Tibial artery (tissue), 4 donors: Measurements from ENCODE around the gene DAZL.

Experiments
- DNase-seq, 2 donors: peaks; one replicate each; pipeline ENCODE4 v3.0.0-alpha.2; 2019
- H3K27ac ChIP-seq, 2 donors: fragments of 200-600 bp; sonication (generic) in 1 of 2; 1 replicate in 1 of 2; 2 replicates in 1 of 2; pipeline ENCODE4 v1.5.1; 2018 to 2019; ENCODE audit warnings: mild to moderate bottlenecking in 1 of 2
- H3K27me3 ChIP-seq, 2 donors: fragments of 200-600 bp; sonication (generic) in 1 of 2; one replicate each; pipeline versions ENCODE4 v1.5.1 to v1.6.0; 2016 to 2019
- H3K36me3 ChIP-seq, 3 donors: fragments of 200-600 bp; sonication (generic) in 2 of 3; one replicate each; pipeline ENCODE4 v1.5.1; 2016 to 2019; ENCODE audit warnings: mild to moderate bottlenecking in 2 of 3
- H3K4me1 ChIP-seq, 4 donors: fragments of 200-600 bp; sonication (generic) in 2 of 4; 1 replicate in 3 of 4; 2 replicates in 1 of 4; pipeline ENCODE4 v1.5.1; 2016 to 2019
- H3K4me3 ChIP-seq, 2 donors: fragments of 200-600 bp; sonication (generic) in 1 of 2; 1 replicate in 1 of 2; 2 replicates in 1 of 2; pipeline ENCODE4 v1.5.1; 2018 to 2019; ENCODE audit warnings: mild to moderate bottlenecking in 2 of 2
- H3K9me3 ChIP-seq, 3 donors: fragments of 200-600 bp; sonication (generic) in 1 of 3; one replicate each; pipeline ENCODE4 v1.5.1; 2016 to 2019
- CTCF ChIP-seq, 2 experiments: fragments of 200-600 bp in 1 of 2; fragments of 450-650 bp in 1 of 2; IDR thresholded peaks; one replicate each; pipeline ENCODE4 v1.5.1; 2017 to 2019; ENCODE audit warnings: antibody characterized with exemption in 2 of 2, mild to moderate bottlenecking in 1 of 2, moderate library complexity in 1 of 2
- intact Hi-C: fragments of 100-400 bp; cut with DNase I; formaldehyde crosslinking; loops from one replicate; pipeline ENCODE4 v1.15.0; 2023; ENCODE audit warnings: low total_unique reads

Gene DAZL

GRCh38 chr3:16595778-16596177 is 9.4 kb downstream of the DAZL start:
- no peaks in the 10 kb centered on the region for H3K4me1 ChIP-seq
- no peak overlapping the region for H3K4me3 ChIP-seq
- no peak for TF ChIP-seq CTCF (IDR thresholded peaks at IDR 0.05)
- intact Hi-C loops, result no loop called here
- no peaks in the 10 kb centered on the region for H3K9me3 ChIP-seq
- H3K36me3 ChIP-seq, result no peaks in the 10 kb centered on the region
- H3K27me3 ChIP-seq, result no peaks in the 10 kb centered on the region
- no peak for DNase-seq
- H3K27ac ChIP-seq, result no peak overlapping the region

DNA sequence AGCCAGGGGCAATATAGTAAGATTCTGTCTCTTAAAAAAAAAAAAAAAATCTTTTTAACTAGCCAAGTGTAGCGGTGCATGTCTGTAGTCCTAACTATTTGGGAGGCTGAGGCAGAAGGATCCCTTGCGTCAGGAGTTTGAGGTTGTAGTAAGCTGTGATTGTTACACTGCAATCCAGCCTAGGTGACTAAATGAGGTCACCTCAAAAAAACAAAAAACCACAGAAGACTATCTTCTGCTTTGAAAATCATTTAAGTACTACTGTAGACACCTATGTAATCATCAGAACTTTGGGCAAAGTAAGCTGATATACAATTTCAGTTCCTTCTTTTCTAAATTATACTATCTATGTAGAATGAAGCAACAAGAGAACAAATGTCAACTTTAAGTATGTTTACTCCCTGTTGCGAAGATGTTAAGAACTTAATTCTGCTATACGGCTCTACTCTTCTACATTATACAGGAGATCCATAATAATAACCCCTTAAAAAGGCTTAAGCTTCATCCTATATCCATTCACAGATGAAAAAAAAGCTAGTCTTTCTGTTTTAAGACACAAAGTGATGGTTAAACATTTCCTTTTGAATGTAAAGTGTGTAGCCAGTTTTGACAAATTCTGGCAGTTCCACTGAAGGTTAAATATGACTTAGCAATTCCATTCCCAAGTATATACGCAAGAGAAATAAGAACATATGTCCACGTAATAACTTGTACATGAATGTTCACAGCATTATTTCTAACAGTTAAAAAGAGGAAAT is 15.2 kb downstream of the DAZL start:
- H3K27ac ChIP-seq, result no peak overlapping the region
- intact Hi-C loops, result no loop called here
- no peaks in the 10 kb centered on the region for H3K27me3 ChIP-seq
- H3K36me3 ChIP-seq, result no peaks in the 10 kb centered on the region
- H3K9me3 ChIP-seq, result no peaks in the 10 kb centered on the region
- H3K4me1 ChIP-seq, result peaks cover 0 to 9% (median 0%) of the 10 kb centered on the region in 4 donors
- no peak overlapping the region for H3K4me3 ChIP-seq
- no peak for DNase-seq
- TF ChIP-seq CTCF (IDR thresholded peaks at IDR 0.05), result no peak

GRCh38 chr3:16589120-16589519 is 16.1 kb downstream of the DAZL start:
- H3K27ac ChIP-seq, result no peak overlapping the region
- intact Hi-C loops, result no loop called here
- peaks cover 0 to 9% (median 0%) of the 10 kb centered on the region in 4 donors for H3K4me1 ChIP-seq

GRCh38 chr3:16587681-16588060 is 17.6 kb downstream of the DAZL start:
- no peak for DNase-seq
- TF ChIP-seq CTCF (IDR thresholded peaks at IDR 0.05), result no peak
- Histone ChIP-seq H3K27ac (no peak overlapping the region), H3K4me3 (no peak overlapping the region), H3K9me3 (no peaks in the 10 kb centered on the region), H3K36me3 (no peaks in the 10 kb centered on the region), H3K27me3 (no peaks in the 10 kb centered on the region), H3K4me1 (peaks cover 0 to 9% (median 0%) of the 10 kb centered on the region in 4 donors)
- intact Hi-C loops, result no loop called here

More at GRCh38 chr3:16589120-16589519, 16.1 kb downstream of the DAZL start:
- H3K36me3 ChIP-seq, result no peaks in the 10 kb centered on the region
- H3K9me3 ChIP-seq, result no peaks in the 10 kb centered on the region
- no peak overlapping the region for H3K4me3 ChIP-seq
- TF ChIP-seq CTCF (IDR thresholded peaks at IDR 0.05), result no peak
- H3K27me3 ChIP-seq, result no peaks in the 10 kb centered on the region
- DNase-seq, result no peak

DNA sequence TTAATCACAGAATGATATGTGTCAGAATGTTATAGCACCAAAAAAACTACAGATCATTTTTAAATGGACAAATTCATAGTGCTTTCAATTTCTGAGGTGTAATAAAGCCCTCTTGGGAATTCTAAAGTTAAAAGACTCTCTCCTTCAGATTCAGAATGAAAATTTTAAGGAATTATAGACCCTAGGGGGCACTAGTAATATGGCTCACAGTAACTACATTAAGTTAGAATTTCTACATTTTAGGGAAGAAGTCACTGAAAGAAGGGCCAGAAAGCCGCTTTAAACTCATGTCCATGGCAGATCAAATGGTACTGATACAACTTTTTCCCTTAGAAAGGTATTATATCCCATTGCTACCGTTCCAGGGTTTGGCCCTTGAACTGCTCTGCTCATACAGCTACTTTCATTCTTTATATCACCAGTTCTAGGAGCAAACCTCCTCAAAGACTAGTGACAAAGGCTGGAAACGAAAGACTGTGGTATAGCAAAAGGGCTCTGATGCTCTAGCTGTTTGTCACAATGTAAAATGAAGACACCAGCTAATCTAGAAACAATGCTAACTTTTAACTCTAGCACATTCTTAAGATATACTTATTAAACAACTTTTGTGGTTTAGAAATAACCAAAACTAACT is 18.1 kb downstream of the DAZL start:
- TF ChIP-seq CTCF (IDR thresholded peaks at IDR 0.05), result no peak
- Histone ChIP-seq H3K27ac (no peak overlapping the region), H3K4me1 (peaks cover 0 to 9% (median 0%) of the 10 kb centered on the region in 4 donors), H3K4me3 (no peak overlapping the region), H3K27me3 (no peaks in the 10 kb centered on the region), H3K9me3 (no peaks in the 10 kb centered on the region), H3K36me3 (no peaks in the 10 kb centered on the region)
- DNase-seq, result no peak
- intact Hi-C loops, result no loop called here
